TTC549 (cell line): ENCODE data around the gene AKAP7.
"Not testable (repeated sequence)": the region's sequence is repeated elsewhere in the genome, so short reads cannot be mapped to it uniquely, and the experiment has no call there.

Experiments
- FAIRE-seq: peaks from 2 replicates; lab custom pipeline; 2012; peaks lifted over from hg19 to GRCh38; lab: Jason Lieb, UNC

Gene AKAP7

DNA sequence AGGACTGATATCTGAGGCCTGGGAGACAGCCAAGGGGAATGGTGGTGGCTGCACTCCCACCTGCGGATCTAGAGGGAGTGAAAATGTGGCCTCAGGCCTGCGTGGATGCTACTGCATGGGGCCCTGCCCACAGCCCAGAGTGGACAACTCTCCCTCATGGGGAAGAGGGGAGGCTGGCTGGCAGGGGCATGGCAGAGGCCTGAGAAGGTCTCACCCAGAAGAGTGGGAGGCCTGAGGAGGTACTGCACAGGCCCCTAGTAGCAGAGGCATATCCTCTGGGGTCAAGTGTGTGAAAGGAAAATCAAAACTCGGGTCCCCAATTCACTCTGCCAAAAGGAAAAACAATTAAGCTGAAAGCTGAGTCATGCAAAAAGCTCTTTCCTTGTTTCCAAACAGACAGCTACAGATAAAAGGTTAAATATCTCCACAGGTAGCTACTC, 158.2 kb downstream of the AKAP7 start:
- no peak for FAIRE-seq

DNA sequence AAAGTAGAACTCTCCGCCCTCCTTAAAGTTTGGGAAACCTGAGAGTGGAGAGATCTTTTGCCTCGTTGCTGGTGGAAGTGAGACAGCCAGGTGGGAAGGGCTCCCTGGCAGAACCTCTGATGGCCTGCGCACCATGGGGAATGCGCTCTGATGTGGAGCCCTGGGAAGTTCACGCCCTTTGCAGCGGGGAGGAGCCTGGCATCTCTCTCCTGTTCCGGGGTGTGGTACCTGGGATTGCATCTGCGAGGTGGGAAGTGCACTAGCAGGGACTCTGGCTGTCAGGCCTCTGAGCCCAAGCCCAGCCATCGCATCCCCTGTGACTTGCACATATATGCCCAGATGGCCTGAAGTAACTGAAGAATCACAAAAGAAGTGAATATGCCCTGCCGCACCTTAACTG, 159.8 kb downstream of the AKAP7 start:
- FAIRE-seq = no peak

- FAIRE-seq = not testable (repeated sequence)
These were observed 165.6 kb downstream of the AKAP7 start for GRCh38 chr6:131300826-131301225.

DNA sequence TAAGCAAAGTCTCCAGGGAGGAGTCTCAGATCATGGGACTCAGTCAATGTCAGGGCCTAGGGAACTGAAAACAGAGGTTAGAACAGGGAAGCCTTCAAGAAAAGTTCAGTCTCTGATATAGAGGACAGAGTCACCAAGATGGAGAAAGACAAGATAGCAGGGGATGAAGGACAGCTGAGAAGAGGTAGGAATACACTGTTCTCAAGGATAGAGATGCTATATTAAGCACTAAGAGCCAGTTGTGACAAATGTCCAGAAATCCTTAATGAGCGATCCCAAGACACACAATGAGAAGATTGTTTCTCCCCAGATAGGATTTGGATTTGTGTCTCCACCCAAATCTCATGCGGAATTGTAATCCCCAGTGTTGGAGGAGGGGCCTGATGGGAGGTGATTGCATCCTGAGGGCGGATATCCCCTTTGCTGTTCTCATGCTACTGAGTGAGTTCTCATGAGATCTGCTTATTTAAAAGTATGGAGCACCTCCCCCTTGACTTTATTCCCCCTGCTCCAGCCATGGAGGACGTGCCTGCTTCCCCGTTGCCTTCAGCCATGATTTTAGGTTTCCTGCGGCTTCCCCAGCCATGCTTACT, 168.2 kb downstream of the AKAP7 start:
- no peak for FAIRE-seq

DNA sequence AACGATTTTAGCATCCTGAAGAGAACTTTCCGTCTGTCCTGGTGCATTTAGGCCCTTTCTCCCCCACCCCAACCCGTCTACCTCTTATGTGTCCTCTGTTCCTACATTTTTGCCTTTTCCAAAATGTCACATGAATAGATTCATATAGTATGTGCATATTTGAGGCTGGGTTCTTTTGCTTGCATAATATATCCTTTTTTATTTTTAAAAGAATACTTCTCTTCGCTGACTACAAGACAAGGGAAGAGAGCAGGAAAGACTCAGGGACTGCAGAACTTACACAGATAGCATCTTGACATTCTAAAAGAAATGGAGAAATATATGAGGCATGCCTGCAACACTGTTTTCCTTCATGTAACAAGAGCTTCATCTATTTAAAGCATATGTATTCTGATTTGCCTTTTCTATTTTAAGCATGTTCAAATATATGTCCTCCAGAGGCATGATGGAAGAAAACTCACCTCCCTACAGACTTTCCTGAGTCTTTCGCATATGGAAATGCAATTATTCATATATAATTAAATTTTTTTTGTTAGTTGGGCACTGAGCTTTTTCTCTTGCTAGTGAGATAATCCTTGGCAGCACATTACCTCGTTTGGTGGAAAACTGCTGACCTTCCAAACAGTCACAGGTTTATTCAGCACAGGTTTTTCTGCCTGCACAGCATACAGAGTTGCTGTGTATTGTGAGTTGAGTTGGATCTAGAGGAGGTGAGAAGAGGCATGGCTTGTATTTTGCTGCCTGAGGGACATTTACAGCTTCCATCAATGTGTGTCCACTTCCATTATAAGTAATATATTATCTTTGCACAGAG, 170.0 kb downstream of the AKAP7 start:
- no peak for FAIRE-seq

GRCh38 chr6:131309437-131309836, 174.2 kb downstream of the AKAP7 start:
- FAIRE-seq = no peak

- FAIRE-seq = no peak
These were observed 179.6 kb downstream of the AKAP7 start for GRCh38 chr6:131314838-131315237.

DNA sequence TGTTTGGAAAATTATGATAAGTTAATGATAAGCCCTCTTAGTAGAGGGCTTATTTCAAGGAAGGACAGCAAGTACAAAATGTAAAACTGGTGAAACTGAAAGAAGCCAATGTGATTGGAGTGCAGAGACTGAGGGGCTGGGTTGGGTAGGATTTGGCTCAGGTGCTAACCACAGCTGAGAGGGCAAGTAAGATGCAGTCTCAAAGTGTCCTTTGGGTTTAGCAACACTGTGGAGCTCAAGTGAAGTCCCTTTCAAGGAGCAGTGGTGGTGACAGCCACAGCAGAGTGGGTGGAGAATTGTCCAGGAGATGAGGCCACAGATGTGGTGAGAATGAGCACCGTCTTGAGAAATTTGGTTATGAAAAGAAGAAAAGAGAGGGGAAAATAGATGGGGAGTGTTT, 181.4 kb downstream of the AKAP7 start:
- FAIRE-seq = no peak

- FAIRE-seq = no peak
These were observed 182.2 kb downstream of the AKAP7 start for GRCh38 chr6:131317516-131317915.

DNA sequence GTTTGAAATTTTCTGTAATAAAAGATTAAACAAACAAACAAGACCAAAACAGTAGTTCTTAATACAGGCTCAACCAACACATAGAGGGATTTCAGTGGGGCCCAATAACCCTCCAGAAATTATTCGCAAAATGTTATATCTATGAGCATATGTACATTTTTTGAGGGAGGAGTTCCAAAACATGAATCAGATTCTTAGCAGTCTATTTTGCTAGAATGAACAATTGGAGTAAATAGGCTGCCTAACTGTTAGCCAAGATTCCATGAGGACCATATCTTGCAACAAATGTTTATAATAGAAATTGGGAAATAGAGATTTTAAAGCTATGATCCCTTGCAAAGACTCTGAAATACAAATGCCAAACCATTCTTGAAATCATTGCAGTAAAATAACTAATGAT, 186.3 kb downstream of the AKAP7 start:
- FAIRE-seq = no peak

- FAIRE-seq = no peak
These were observed 186.9 kb downstream of the AKAP7 start for GRCh38 chr6:131322125-131322524.

GRCh38 chr6:131325669-131326068, 190.4 kb downstream of the AKAP7 start:
- FAIRE-seq = not testable (repeated sequence)

GRCh38 chr6:131328727-131329126, 193.5 kb downstream of the AKAP7 start:
- FAIRE-seq = not testable (repeated sequence)

- no peak for FAIRE-seq
These were observed 195.9 kb downstream of the AKAP7 start for GRCh38 chr6:131331151-131331550.

DNA sequence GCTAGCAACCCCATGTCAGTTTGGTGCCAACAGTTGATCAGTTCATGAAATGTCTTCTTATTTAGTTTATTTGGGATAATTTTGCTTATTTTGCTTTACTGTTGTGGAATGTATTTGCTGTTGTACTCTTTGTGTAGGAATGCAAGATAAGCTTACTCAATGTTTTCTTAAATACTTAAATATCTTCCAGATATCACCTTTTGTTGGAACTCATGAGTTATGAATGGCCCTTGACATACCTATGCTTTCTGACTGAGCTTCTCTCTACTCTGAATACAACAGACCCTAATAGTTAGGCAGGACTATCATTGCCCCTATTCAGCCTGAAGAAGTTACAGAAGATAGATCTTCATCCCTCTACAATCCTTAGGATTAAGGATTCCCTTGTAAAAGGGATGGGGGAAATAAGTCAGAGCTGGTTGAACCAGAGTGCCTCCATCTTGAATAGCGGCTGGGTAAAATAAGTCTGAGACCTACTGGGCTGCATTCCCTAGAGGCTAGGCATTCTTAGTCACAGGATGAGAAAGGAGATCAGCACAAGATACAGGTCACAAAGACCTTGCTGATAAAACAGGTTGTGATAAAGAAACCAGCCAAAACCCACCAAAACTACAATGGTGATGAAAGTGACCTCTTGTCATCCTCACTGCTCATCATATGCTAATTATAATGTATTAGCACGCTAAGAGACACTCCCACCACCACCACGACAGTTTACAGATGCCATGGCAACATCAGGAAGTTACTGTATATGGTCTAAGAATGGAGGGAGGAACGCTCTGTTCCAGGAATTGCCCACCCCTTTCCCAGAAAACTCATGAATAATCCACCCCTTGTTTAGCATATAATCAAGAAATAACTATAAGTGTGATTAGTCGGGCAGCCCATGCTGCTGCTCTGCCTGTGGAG, 196.9 kb downstream of the AKAP7 start:
- FAIRE-seq = no peak
